ENCODE data around the gene OR14A2.
"Not testable (repeated sequence)": the region's sequence is repeated elsewhere in the genome, so short reads cannot be mapped to it uniquely, and the experiment has no call there.

OR14A2 gene
- total RNA-seq: 0 to 1.2 (median 0) reads per million in 17 experiments

- no peak for DNase-seq
These were observed at the start of gene OR14A2 for GRCh38 chr1:247748041-247748440. OR14A2 (minus strand) TSS chr1:247748141.

- no peak for DNase-seq
These were observed 49.6 kb upstream of the OR14A2 start for GRCh38 chr1:247797518-247797917.

GRCh38 chr1:247769603-247770002 lies 21.7 kb upstream of the OR14A2 start:
- no peak for DNase-seq

GRCh38 chr1:247760456-247760855 lies 12.5 kb upstream of the OR14A2 start, which contains the start of gene OR1C1:
OR1C1 (minus strand) TSS chr1:247760556; CDS start chr1:247758406, 2,150 bp downstream.
- no peak for DNase-seq

GRCh38 chr1:247754311-247754710 lies 6.4 kb upstream of the OR14A2 start:
- not testable (repeated sequence) for DNase-seq

- no peak for DNase-seq
These were observed 1.9 kb upstream of the OR14A2 start for GRCh38 chr1:247749870-247750269.

GRCh38 chr1:247747616-247748015 lies 325 bp downstream of the OR14A2 start:
- no peak for DNase-seq

GRCh38 chr1:247746391-247746935 lies 1.5 kb downstream of the OR14A2 start:
- no peak for DNase-seq

- not testable (repeated sequence) for DNase-seq
These were observed 5.7 kb downstream of the OR14A2 start for GRCh38 chr1:247742215-247742760.

GRCh38 chr1:247741756-247742155 lies 6.2 kb downstream of the OR14A2 start:
- no peak for DNase-seq

- DNase-seq: no peak
These were observed 7.2 kb downstream of the OR14A2 start for GRCh38 chr1:247740721-247741120.

- no peak for DNase-seq
These were observed 9.6 kb downstream of the OR14A2 start, which contains the start of gene OR14K1 for GRCh38 chr1:247738315-247738714. OR14K1 (plus strand) TSS chr1:247738615; CDS start chr1:247738615, 0 bp downstream.

- no peak for DNase-seq
These were observed 26.7 kb downstream of the OR14A2 start for GRCh38 chr1:247721222-247721621.

GRCh38 chr1:247716546-247716945 lies 31.4 kb downstream of the OR14A2 start, which contains the start of gene OR6F1:
OR6F1 (minus strand) TSS chr1:247716646; CDS start chr1:247712755, 3,891 bp downstream.
- DNase-seq: no peak

- DNase-seq: no peak
These were observed 34.2 kb downstream of the OR14A2 start for GRCh38 chr1:247713753-247714152.

GRCh38 chr1:247710681-247711080 lies 37.3 kb downstream of the OR14A2 start:
- DNase-seq: not testable (repeated sequence)

GRCh38 chr1:247701338-247701737 lies 46.6 kb downstream of the OR14A2 start:
- no peak for DNase-seq

GRCh38 chr1:247681288-247681897 lies 66.5 kb downstream of the OR14A2 start:
- DNase-seq: peak; percentile 70 to 90 (median 80)

GRCh38 chr1:247680171-247680570 lies 67.8 kb downstream of the OR14A2 start:
- DNase-seq: no peak

GRCh38 chr1:247679639-247680038 lies 68.3 kb downstream of the OR14A2 start, which contains the start of gene OR13G1:
OR13G1 (minus strand) TSS chr1:247679739; CDS start chr1:247673041, 6,698 bp downstream.
- no peak for DNase-seq

Data from suppressor macrophage (primary cell).